Pancreas (tissue), 10 donors: ENCODE results near the gene GALE. TPM values are rescaled to one million over a fixed set of nuclear protein-coding genes. Genes with fewer than 3 reads are reported as not detected.
A peak's percentile ranks its signal among the peaks of the same experiment; 100 is the strongest.

Experiments used
- ATAC-seq, 4 donors: fragments of 200-7000 bp; cut with Tn5 transposase; one replicate each; pipeline versions ENCODE4 v1.8.0 to v1.9.1; 2020; ENCODE audit warnings: mild to moderate bottlenecking in 4 of 4, moderate library complexity in 4 of 4
- DNase-seq, 6 donors: peaks; one replicate each; pipeline ENCODE4 v3.0.0-alpha.2; 2020
- FAIRE-seq: peaks from 2 replicates; lab custom pipeline; 2012; peaks lifted over from hg19 to GRCh38; lab: Jason Lieb, UNC
- H3K27ac ChIP-seq, 4 donors: fragments of 200-600 bp; sonication (generic); 1 replicate in 3 of 4; 2 replicates in 1 of 4; pipeline versions ENCODE4 v1.5.0 to v1.8.0; 2020
- H3K27me3 ChIP-seq, 4 donors: fragments of 200-600 bp; one replicate each; pipeline ENCODE4 v1.8.0; 2021
- H3K36me3 ChIP-seq, 3 donors: fragments of 200-600 bp; sonication (generic) in 1 of 3; one replicate each; pipeline versions ENCODE4 v1.5.0 to v1.8.0; 2020 to 2021
- H3K4me1 ChIP-seq, 3 donors: fragments of 200-600 bp; one replicate each; pipeline ENCODE4 v1.8.0; 2021
- H3K4me3 ChIP-seq, 4 donors: fragments of 200-600 bp; sonication (generic) in 2 of 4; one replicate each; pipeline versions ENCODE4 v1.5.0 to v1.8.0; 2020 to 2021
- H3K9me3 ChIP-seq, 4 donors: fragments of 200-600 bp; one replicate each; pipeline ENCODE4 v1.8.0; 2021
- WGBS, 2 donors: extraction: QIAGEN DNeasy Blood & Tissue Kit; methylation state at CpG; one replicate each; pipeline ENCODE4 v1.1.7; 2013; 5-methylcytosine and 5-hydroxymethylcytosine counted together
- intact Hi-C, 3 donors: fragments of 100-400 bp; cut with DNase I; formaldehyde crosslinking; loops; one replicate each; pipeline versions ENCODE4 v1.11.1 to v1.14.2; 2022
- polyA plus RNA-seq, 2 donors: library from polyadenylated mRNA; stranded (reverse); fragments of 200-250 nt; gene quantifications; one replicate each; pipeline ENCODE4 v1.2.3, GENCODE V29; 2013
- total RNA-seq, 6 donors: library from RNA; stranded (reverse); fragmentation: NEBNext Ultra II Directional in 4 of 6; extraction: Animal tissue kit (Norgen Biotek cat#: 25700) in 4 of 6; gene quantifications; one replicate each; pipeline versions ENCODE4 v1.2.1 to v1.2.4, GENCODE V29; 2021 to 2023
- TF ChIP-seq, protein P1 (sequence below), 4 donors: fragments of 200-600 bp; sonication (generic) in 3 of 4; IDR thresholded peaks; one replicate each; pipeline versions ENCODE4 v1.5.0 to v1.8.0; 2021; ENCODE audit warnings: antibody characterized with exemption in 4 of 4
- donor health status: healthy with polysubstance abuse.
- donor health status: DM: no; HTN: no; CAD: no; lungs with moderate emphysema.
- donor health status: DM: no; HTN: no; CAD: no.
- donor health status: control.
- donor health status: control.
- donor health status: Bipolar disorder and iron deficiency.
- donor health status: DM: yes; HTN: yes; CAD: no.
- donor health status: DM: no; HTN: no; CAD: no.
- donor health status: DM: no; HTN: no; CAD: no.
- donor health status: DM: yes; HTN: yes; CAD: no.

Gene GALE
- total and polyA plus RNA-seq, 8 donors: 5.6 to 34.6 (median 13.4) TPM

DNA sequence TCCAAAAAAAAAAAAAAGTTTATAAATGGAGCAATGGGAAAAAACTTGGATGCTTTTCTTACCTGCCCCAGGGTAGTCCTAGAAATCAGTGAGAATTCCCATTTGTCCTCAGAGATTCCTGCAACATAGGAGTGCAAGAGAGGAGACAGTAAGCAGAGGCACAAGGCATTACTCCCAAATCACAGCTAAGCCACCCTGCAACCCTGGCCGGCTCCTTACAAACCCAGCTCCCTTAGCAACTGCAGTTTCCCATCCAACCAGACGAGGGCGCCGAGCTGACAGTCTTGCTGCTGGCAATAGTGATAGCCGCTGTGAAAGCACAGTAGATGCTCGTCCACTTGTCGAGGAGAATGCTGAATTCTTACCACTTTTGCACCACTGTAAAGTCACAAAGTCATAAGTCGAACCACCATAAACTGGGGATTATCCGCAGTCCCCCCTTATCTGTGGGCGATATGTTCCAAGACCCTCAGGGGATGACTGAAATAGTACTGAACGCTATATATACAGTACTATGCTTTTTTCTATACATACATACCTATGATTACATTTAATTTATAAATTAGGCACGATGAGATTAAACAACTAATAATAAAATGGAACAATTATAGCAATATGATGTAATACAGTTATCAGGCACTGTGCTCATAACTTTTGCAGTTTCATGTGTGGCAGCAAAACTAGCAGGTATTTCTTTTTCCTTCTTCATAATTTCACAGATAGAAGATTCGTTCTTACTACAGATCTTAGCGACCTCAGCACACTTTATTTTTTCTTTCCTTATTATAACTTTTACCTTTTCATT is 28.3 kb downstream of the GALE start:
- 13% methylated on average over 14 of the region's 14 CpGs for WGBS, 2 donors
- no peaks in the 10 kb centered on the region for H3K36me3 ChIP-seq
- DNase-seq (peak; percentile 71 to 96 (median 86)), FAIRE-seq (no peak), ATAC-seq (peak; percentile 86 to 99 (median 94))
- peaks cover 0 to 6% (median under 1%) of the 10 kb centered on the region in 3 donors for H3K4me1 ChIP-seq
- H3K27me3 ChIP-seq: no peaks in the 10 kb centered on the region
- H3K9me3 ChIP-seq: no peaks in the 10 kb centered on the region
- TF ChIP-seq, protein P1, sequence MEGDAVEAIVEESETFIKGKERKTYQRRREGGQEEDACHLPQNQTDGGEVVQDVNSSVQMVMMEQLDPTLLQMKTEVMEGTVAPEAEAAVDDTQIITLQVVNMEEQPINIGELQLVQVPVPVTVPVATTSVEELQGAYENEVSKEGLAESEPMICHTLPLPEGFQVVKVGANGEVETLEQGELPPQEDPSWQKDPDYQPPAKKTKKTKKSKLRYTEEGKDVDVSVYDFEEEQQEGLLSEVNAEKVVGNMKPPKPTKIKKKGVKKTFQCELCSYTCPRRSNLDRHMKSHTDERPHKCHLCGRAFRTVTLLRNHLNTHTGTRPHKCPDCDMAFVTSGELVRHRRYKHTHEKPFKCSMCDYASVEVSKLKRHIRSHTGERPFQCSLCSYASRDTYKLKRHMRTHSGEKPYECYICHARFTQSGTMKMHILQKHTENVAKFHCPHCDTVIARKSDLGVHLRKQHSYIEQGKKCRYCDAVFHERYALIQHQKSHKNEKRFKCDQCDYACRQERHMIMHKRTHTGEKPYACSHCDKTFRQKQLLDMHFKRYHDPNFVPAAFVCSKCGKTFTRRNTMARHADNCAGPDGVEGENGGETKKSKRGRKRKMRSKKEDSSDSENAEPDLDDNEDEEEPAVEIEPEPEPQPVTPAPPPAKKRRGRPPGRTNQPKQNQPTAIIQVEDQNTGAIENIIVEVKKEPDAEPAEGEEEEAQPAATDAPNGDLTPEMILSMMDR (IDR thresholded peaks at IDR 0.05): peak; percentile 64 to 88 (median 78)
- intact Hi-C loops: loop anchor here in 2 of 3 donors (10.0 kb wide), 2 partner anchors 93 to 143 kb away; partner anchors contain the start of genes CNR2 (in 1 of the 2) and FUCA1 (in 1 of the 2)
- H3K27ac ChIP-seq: no peak overlapping the region
- H3K4me3 ChIP-seq: no peak overlapping the region

DNA sequence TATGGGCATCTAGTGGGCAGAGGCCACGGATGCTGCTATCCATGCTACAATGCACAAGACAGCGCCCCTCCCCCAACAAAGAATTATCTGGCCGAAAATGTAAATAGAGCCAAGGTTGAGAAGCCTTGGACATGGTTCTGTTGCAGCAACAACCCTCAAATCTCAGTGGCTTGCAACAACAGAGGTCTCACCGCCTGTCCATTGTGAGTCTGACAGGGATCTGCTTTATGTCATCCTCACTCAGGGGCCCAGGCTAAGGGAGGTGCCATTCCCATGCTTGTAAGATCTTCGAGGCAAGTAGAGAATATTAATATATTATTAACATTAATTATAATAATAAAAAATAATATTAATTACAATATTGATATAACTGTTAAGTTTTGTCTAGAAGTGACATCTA is 31.8 kb downstream of the GALE start:
- TF ChIP-seq, protein P1 (IDR thresholded peaks at IDR 0.05): no peak
- no peak for DNase-seq
- H3K27me3 ChIP-seq: no peaks in the 10 kb centered on the region
- 70 to 78% methylated on average over 5 of the region's 5 CpGs for WGBS, 2 donors
- H3K36me3 ChIP-seq: no peaks in the 10 kb centered on the region
- ATAC-seq: no peak
- no peak overlapping the region for H3K4me3 ChIP-seq
- H3K4me1 ChIP-seq: no peaks in the 10 kb centered on the region
- no peaks in the 10 kb centered on the region for H3K9me3 ChIP-seq
- intact Hi-C loops: no loop called here
- no peak overlapping the region for H3K27ac ChIP-seq
- no peak for FAIRE-seq

DNA sequence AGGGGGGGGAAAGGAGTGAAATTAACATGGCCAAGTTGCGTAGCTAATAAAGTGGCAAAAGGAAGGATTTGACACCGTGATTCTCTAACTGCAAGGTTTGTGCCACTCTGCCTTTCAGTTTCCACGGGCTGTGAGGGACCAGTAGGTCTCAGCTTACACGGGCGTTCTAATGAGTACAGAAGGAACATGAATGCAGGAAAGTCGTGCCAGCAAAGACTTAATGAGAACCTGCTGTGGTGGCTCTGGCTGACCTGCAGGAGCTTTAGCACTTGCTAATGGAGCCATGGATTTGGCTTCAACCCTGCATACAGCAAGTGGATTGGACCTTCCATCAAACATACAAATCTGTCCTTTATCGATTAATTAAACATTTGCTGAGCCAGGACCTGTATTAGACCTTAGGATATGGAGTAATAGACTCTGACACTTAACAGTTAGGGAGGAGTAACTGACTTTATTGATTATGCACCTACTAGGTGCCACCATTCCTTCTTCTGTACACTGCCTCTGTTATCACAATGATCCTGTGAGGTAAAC is 37.4 kb downstream of the GALE start:
- Histone ChIP-seq H3K4me1 (no peaks in the 10 kb centered on the region), H3K27me3 (no peaks in the 10 kb centered on the region), H3K4me3 (no peak overlapping the region), H3K27ac (no peak overlapping the region), H3K36me3 (peaks cover 0 to 33% (median 16%) of the 10 kb centered on the region in 3 donors), H3K9me3 (no peaks in the 10 kb centered on the region)
- FAIRE-seq (no peak), ATAC-seq (peak in 2 of 4 donors; percentile 20 to 29), DNase-seq (no peak)
- TF ChIP-seq, protein P1 (IDR thresholded peaks at IDR 0.05): no peak
- 65 to 67% methylated on average over 7 of the region's 7 CpGs for WGBS, 2 donors
- intact Hi-C loops: no loop called here

DNA sequence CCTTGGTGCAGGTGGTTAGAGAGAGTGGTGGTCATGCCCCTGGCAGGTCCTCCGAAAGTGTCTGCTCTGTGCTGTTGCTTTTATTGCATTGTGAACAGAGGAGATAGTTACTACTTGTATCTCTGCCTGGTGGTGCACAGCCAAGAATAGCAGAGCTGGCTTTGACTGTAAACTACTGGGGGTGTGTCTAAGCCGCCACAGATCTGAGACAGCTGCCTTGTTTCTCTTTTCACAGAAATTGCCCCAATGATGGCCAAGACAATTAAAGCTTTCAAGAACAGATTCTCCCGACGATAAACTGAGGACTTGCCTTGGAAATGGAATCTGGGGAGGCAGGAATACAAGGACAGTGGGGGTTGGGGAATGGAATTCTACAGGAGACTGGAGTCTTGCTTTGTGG is 41.3 kb downstream of the GALE start:
- ATAC-seq: no peak
- Histone ChIP-seq H3K27me3 (no peaks in the 10 kb centered on the region), H3K9me3 (no peaks in the 10 kb centered on the region), H3K4me1 (no peaks in the 10 kb centered on the region), H3K27ac (no peak overlapping the region), H3K36me3 (peaks cover 12 to 71% (median 51%) of the 10 kb centered on the region in 3 donors), H3K4me3 (no peak overlapping the region)
- intact Hi-C loops: no loop called here
- no peak for DNase-seq
- FAIRE-seq: no peak
- TF ChIP-seq, protein P1 (IDR thresholded peaks at IDR 0.05): no peak
- WGBS, 2 donors: 44 to 45% methylated on average over 4 of the region's 4 CpGs
